ENCODE results near the gene KCNA5. TPM values are rescaled to one million over a fixed set of nuclear protein-coding genes. Genes with fewer than 3 reads are reported as not detected.

KCNA5 gene
- total RNA-seq (2014; rRNA removed; shearing (Covaris generic)): not detected in 2 replicates

- DNase-seq (ENCODE audit: low read depth): no peak
Measured at GRCh38 chr12:5043589-5044419, at the start of gene KCNA5. Gene KCNA5 (plus strand): TSS chr12:5043879. CDS start chr12:5044148, 269 bp downstream.

- no peak for DNase-seq (ENCODE audit: low read depth)
Measured at GRCh38 chr12:4994622-4995021, 49.1 kb upstream of the KCNA5 start.

DNA sequence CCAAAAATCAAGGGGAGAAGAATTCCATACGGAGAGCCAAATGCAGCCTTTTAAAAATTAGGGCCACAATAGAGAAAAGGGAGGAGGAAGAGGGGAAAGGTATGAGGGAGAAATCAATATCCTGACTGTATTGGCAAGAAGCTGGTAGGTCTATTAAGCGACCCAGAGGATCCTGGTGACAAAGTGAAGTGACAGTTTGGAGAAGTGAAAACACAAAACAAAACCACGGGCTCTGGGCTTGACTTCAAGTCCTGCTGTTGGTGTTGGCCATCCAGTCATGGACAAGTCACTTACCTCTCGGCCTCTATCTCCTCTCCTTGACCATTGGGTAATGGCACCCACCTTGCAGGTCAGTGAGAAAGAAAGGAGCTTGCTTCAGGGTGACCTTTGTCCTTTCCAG, 47.0 kb upstream of the KCNA5 start:
- DNase-seq (ENCODE audit: low read depth): no peak

DNA sequence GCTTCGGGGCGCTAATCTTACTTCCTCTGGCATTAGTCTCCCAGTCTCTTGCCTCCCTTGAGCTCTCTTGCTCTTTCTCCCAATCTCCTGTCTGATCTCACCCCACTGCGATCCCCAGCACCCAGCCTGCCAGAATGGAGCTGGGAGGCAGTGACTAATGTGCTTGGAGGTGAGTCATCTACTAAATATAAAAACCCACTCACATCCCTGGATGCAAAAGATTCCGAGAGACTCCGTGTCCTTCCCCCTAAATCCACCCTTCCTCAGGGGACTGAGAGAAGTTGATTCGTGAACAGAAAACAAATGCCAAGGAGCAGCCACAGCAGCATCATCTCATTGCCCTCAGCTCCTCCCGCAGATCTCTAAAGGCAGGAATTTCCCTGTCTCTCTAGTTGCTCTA, 45.7 kb upstream of the KCNA5 start:
- DNase-seq (ENCODE audit: low read depth): peak; percentile 93

DNA sequence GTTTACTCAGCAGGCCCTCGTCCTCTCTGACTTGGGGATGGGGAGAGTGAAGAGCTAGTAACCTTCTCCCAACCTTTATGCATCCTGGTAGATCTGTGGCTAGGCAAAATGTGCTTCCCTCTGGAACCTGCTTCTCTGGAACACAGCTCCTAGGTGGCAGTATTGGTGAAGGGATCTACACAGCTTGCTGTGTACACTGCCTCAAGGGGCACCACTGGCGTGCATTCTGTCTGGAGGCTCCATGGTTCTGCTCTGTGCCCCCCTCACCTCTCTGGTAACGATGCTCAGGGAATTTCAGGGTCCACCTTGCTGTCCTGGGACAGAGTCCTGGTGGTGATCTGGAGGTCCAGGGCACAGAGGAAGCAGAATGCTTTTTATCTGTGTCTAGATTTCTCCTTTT, 43.5 kb upstream of the KCNA5 start:
- DNase-seq (ENCODE audit: low read depth): no peak

- DNase-seq (ENCODE audit: low read depth): no peak
Measured at GRCh38 chr12:5000658-5001385, 42.9 kb upstream of the KCNA5 start.

DNA sequence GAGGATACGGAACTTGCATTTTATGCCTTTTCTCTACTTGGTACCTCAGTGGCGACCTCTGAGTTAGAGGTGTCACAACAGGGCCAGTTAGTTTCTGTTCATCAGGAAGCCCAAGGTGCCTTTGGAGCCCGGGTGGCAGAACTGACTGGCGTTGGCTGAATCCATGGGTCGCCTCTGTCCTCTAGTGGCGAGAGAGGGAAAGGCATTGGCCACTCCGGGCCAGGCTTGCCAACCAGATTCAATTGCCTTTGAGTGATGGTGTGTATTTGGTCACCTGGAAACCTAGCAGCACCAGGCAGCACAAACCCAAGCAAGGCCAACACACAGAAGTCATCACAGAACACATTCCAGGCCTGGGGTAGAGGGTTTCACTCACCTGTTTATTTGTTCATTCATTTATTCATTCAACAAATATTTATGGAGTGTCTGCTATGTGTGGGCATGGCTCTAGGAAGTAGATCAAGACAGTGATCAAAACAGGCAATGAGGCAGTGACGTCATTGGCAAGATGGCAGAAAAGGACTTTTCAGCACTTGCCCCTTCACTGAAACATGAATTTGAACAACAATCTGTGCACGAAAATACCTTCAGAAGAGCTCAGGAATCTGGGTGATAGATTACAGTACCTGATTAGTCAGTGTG, 40.5 kb upstream of the KCNA5 start:
- peak; percentile 78 for DNase-seq (ENCODE audit: low read depth)

GRCh38 chr12:5008661-5009060, 35.0 kb upstream of the KCNA5 start:
- no peak for DNase-seq (ENCODE audit: low read depth)

DNA sequence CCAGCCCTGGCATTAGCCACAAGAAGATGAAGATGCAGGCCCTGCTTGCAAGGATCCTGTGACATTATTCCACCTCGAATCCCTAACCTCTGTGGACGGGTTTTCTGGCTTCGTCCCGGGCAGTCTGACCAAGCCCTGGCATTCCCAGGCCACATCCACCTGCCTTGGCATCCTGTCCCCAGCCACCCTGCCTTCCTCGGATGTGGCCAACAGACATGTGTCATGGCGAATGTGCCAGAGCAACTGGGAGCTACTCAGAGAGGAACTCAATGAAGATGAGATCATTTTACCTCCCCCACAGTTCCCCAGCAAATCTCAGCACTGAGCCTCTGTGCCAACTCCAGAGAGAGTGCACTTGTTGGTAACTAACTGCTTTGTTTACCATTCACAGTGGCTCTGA, 33.5 kb upstream of the KCNA5 start:
- no peak for DNase-seq (ENCODE audit: low read depth)

GRCh38 chr12:5012337-5012736, 31.3 kb upstream of the KCNA5 start:
- DNase-seq (ENCODE audit: low read depth): no peak

- DNase-seq (ENCODE audit: low read depth): no peak
Measured at GRCh38 chr12:5013266-5013730, 30.4 kb upstream of the KCNA5 start.

GRCh38 chr12:5014269-5014668, 29.4 kb upstream of the KCNA5 start:
- no peak for DNase-seq (ENCODE audit: low read depth)

DNA sequence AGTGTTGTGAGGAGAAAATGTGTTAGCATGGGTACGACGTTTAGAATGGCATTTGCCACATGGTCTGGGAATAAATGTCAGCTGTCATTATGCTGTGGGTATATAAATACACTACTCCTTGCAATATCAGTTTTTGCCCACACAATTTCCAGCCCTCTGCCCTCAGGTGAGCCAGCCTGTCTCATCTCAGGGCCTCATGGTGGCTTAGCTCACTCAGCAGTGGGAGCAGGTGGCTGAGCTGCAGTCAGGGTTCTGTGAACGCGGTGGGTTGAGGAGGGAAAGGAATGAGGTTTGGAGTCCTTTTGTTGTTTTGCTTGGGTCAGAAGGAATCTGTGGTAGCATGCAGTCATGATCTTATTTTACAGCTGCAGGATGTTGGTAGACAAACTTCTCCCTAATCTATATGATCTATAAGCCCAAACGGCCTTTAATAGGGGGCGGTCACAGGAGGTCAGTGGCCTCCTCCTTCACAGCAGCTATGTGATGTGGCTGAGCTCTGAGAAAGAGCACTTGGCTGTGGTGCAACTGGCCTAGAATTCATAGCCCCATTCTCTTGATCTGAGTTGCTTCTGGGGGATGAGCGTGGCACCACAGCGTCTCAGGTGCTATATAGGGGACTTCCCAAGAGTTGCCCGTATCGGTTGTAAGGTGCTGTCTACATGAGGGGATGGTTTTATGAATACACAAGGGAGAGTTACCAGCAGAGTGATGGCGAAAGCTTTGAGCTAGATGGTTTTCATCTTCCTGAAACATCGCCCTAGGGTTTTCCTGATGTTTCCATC, 27.8 kb upstream of the KCNA5 start:
- DNase-seq (ENCODE audit: low read depth): no peak

DNA sequence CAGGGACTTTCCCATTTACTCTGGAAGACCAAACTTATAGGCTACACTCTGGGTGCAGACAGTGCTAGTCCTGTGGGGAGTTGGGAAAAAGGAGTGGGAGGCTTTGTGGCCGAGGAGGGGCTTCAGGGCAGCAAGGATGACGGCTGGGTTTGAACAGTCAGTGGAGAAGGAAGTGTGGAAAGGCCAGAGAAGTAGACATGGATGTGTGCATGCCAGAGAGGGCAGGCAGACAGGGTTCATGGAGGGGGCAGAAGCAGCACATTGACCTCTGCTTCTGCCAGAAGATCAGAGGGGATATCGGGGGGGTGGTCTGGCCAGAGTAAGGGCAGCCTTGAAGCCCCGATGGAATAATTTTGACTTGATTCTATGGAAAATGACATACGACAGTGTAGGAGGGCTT, 27.2 kb upstream of the KCNA5 start:
- DNase-seq (ENCODE audit: low read depth): no peak

DNA sequence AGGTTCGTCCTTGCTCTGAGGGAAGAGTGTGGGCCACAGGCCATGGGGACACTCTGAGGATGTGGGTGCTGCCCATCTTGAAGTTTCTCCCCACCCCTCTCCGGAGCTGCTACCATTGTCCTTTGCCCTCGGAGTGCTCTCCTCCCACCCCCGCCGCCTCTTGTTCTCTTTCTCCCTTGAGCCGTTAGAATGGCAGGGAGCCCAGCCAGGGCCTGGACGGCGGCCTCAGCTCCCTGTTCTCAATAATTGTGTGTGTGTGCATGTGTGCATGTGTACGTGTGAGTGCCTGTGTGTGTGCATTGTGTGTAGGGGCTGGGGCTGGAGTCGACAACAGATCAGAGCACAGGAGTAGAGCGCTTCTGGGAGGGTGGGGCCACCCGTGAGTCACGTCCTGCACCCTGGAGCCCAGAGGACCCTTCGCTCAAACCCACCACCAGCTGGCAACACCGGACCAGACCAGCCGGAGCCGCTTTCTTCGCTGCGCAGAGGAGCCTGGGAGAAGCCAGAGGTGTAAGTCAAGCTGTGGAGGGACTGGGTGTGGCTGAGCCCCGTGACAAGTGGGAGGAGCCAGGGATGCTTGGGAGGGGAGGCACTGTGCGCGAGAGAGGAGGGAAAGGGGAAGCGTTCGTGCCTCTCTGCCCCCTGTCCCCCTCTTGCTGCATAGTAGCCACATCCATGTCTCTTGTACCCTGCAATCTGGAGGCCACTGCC, 25.9 kb upstream of the KCNA5 start:
- no peak for DNase-seq (ENCODE audit: low read depth)

GRCh38 chr12:5018677-5019076, 25.0 kb upstream of the KCNA5 start:
- no peak for DNase-seq (ENCODE audit: low read depth)

GRCh38 chr12:5022025-5022424, 21.7 kb upstream of the KCNA5 start:
- no peak for DNase-seq (ENCODE audit: low read depth)

DNA sequence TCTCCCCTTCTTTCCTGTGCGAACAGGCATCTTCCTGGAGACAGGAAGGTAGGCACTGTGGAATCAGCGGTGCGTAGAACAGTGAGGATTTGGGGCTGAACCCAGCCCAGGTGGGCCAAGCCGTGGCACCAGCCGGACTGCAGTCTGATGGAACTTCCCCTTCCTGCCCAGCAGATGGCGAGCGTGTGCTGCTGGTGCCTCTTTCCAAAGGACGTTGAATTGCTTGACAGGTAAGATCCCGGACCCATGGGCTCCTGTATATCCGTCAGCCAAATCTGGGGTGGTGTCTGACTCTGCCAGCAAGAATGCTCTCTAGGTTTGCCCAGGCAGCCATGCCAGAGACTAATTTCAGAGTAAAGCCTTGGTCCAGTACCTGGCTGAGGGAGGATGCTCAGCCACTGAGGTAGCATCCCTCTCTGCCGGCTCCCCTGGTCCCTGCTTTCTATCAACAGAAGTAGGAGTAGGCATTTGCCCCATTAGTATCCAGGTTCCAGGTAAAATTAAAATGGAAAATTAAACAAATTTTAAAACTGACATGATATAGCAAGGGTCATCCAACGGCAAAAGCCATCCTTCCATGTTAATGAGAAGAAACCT, 21.1 kb upstream of the KCNA5 start:
- DNase-seq (ENCODE audit: low read depth): peak; percentile 75

- DNase-seq (ENCODE audit: low read depth): no peak
Measured at GRCh38 chr12:5023842-5024241, 19.8 kb upstream of the KCNA5 start.

DNA sequence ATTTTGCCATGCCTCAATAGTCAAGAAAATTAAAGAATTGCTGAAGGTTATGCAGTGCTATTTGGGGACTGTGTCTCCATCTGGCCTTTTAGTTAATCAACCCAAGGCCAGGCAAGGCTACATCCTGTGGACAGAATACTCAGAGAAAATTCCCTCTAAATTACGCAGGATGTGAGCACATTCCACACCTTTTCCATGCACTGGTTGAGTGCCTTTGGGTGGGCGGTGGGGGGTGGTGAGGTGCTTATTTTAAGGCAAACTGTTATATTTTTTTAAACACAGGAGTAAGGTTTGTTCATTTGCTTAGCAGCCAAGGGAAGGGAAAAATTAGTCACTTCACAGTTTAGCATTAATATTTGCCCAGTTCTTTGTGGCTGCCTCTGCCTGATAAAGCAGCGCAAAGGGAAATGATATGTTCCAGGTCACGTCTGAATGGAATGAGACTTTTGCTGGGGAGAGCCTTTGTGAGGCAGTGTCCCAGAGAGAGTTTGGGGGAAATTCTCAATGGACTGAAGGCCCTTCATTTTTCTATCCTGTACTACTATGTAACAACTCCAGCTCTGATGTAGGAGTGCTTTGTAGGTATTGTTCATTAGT, 17.2 kb upstream of the KCNA5 start:
- no peak for DNase-seq (ENCODE audit: low read depth)

Measured in Daoy (cell line).